Glutamatergic neuron (in vitro differentiated cells): Measurements from ENCODE around the gene MCM5. TPM values are rescaled to one million over a fixed set of nuclear protein-coding genes. Genes with fewer than 3 reads are reported as not detected.

Experiments
- DNase-seq: peaks from one replicate; pipeline ENCODE4 v3.0.0; 2022
- H3K27ac Mint-ChIP-seq: one replicate; pipeline ENCODE4 v1.8.0; 2020; ENCODE audit warnings: mild to moderate bottlenecking, mixed read lengths, inconsistent platforms; ENCODE audit not compliant: unreplicated experiment
- H3K27me3 Mint-ChIP-seq: one replicate; pipeline ENCODE4 v1.8.0; 2020; ENCODE audit warnings: mild to moderate bottlenecking, moderate library complexity, mixed read lengths, inconsistent platforms; ENCODE audit not compliant: unreplicated experiment
- H3K36me3 Mint-ChIP-seq: one replicate; pipeline ENCODE4 v1.8.0; 2020; ENCODE audit warnings: mild to moderate bottlenecking, mixed read lengths, inconsistent platforms; ENCODE audit not compliant: unreplicated experiment
- H3K4me1 Mint-ChIP-seq: one replicate; pipeline ENCODE4 v1.8.0; 2020; ENCODE audit warnings: mild to moderate bottlenecking, low read depth, mixed read lengths, inconsistent platforms; ENCODE audit not compliant: unreplicated experiment
- H3K4me3 Mint-ChIP-seq: one replicate; pipeline ENCODE4 v1.8.0; 2020; ENCODE audit warnings: mild to moderate bottlenecking, mixed read lengths, inconsistent platforms; ENCODE audit not compliant: unreplicated experiment
- H3K9me3 Mint-ChIP-seq: one replicate; pipeline ENCODE4 v1.8.0; 2020; ENCODE audit warnings: mild to moderate bottlenecking, moderate library complexity, mixed read lengths, inconsistent platforms; ENCODE audit not compliant: unreplicated experiment
- CTCF ChIP-seq: fragments of 200-600 bp; sonication (generic); IDR thresholded peaks from one replicate; pipeline ENCODE4 v1.5.0; 2021; ENCODE audit not compliant: partially characterized antibody, unreplicated experiment
- total RNA-seq: library from RNA; stranded (reverse); fragmentation: NEBNext Ultra II Directional; extraction: Animal tissue kit (Norgen Biotek cat#: 25700); gene quantifications from one replicate; pipeline ENCODE4 v1.2.1, GENCODE V29; 2021; ENCODE audit not compliant: unreplicated experiment

Gene MCM5
- total RNA-seq, 1 donor from 2014 or later, result 28.3 TPM

- Mint-ChIP-seq H3K27ac (peak overlapping the region; percentile 69), H3K4me3 (peak overlapping the region; percentile 85), H3K27me3 (peaks cover 6% of the 10 kb centered on the region), H3K36me3 (no peaks in the 10 kb centered on the region), H3K9me3 (peaks cover 13% of the 10 kb centered on the region), H3K4me1 (peaks cover 21% of the 10 kb centered on the region)
- TF ChIP-seq CTCF, result no peak
- no peak for DNase-seq
These were observed 18.4 kb upstream of the MCM5 start for GRCh38 chr22:35381424-35382009.

GRCh38 chr22:35383679-35384071 lies 16.3 kb upstream of the MCM5 start:
- no peak overlapping the region for H3K27ac Mint-ChIP-seq
- H3K27me3 Mint-ChIP-seq, result peaks cover 2% of the 10 kb centered on the region
- no peak for TF ChIP-seq CTCF
- H3K4me3 Mint-ChIP-seq, result no peak overlapping the region
- H3K4me1 Mint-ChIP-seq, result peaks cover 9% of the 10 kb centered on the region
- H3K9me3 Mint-ChIP-seq, result peaks cover 4% of the 10 kb centered on the region
- DNase-seq, result no peak
- H3K36me3 Mint-ChIP-seq, result no peaks in the 10 kb centered on the region

- peaks cover 9% of the 10 kb centered on the region for H3K4me1 Mint-ChIP-seq
- DNase-seq, result no peak
- H3K27ac Mint-ChIP-seq, result no peak overlapping the region
- no peaks in the 10 kb centered on the region for H3K36me3 Mint-ChIP-seq
- H3K27me3 Mint-ChIP-seq, result peaks cover 2% of the 10 kb centered on the region
- TF ChIP-seq CTCF, result no peak
- no peak overlapping the region for H3K4me3 Mint-ChIP-seq
- peaks cover 4% of the 10 kb centered on the region for H3K9me3 Mint-ChIP-seq
These were observed 15.4 kb upstream of the MCM5 start for GRCh38 chr22:35384527-35384926.

- no peaks in the 10 kb centered on the region for H3K36me3 Mint-ChIP-seq
- TF ChIP-seq CTCF, result no peak
- peaks cover 9% of the 10 kb centered on the region for H3K4me1 Mint-ChIP-seq
- H3K9me3 Mint-ChIP-seq, result peaks cover 4% of the 10 kb centered on the region
- H3K27ac Mint-ChIP-seq, result no peak overlapping the region
- DNase-seq, result no peak
- peaks cover 2% of the 10 kb centered on the region for H3K27me3 Mint-ChIP-seq
- H3K4me3 Mint-ChIP-seq, result no peak overlapping the region
These were observed 14.9 kb upstream of the MCM5 start for GRCh38 chr22:35384975-35385588.

- no peak for DNase-seq
- H3K4me3 Mint-ChIP-seq, result no peak overlapping the region
- no peaks in the 10 kb centered on the region for H3K36me3 Mint-ChIP-seq
- peaks cover 2% of the 10 kb centered on the region for H3K27me3 Mint-ChIP-seq
- H3K27ac Mint-ChIP-seq, result no peak overlapping the region
- H3K9me3 Mint-ChIP-seq, result no peaks in the 10 kb centered on the region
- no peak for TF ChIP-seq CTCF
- peaks cover 3% of the 10 kb centered on the region for H3K4me1 Mint-ChIP-seq
These were observed 13.2 kb upstream of the MCM5 start for GRCh38 chr22:35386670-35387288.
